NCI-H1105 (cell line): ENCODE measurements around the gene KCNMB2.
"Not testable (repeated sequence)": the region's sequence is repeated elsewhere in the genome, so short reads cannot be mapped to it uniquely, and the experiment has no call there.

Experiments
- DNase-seq: peaks from one replicate; lab custom pipeline; 2025; lab: John Stamatoyannopoulos, UW

The KCNMB2 gene

DNA sequence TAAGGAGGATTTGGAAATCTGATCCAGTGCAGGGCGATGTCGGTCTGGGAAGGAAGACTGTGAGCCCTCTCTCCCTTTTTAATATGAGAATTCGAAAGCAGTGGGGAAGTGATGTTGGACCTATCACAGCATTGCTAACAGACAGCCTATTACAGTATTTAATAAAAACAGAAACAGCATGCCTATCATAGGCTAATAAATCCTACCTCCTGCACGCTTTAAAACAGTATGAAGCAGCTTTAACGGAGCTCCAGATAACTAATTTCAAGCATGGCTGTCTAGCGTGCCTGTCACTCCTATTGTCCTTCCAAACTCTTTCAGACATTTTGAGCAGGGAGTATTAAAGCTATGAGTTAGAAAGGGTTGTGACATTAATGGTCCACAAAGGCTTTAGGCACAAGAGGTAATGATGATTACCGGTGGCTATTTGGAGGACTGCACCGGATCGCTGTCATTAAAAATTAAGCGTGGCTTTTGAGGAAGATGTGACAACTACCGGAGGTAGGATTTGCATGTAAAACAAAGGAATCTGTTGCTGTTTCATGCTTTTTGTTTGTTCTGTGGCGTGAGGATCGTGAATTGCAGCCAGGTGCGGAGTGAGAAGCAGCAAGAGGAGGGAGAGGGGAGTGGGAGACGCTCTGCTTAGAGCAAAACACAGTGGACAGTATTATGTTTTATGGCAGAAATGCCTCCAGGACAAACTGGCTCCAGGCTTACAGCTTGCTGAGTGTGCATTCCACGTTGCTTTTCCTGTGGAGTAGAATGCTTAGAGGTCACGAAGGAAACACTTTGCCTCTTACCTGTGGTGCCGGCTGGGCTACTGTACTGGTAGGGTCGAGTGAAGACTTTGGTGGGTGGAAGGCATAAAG lies at the start of gene KCNMB2:
Gene KCNMB2, plus strand, starts transcription at position 226 of the 869 bp plus-strand sequence.
- peak; percentile 54 for DNase-seq

DNA sequence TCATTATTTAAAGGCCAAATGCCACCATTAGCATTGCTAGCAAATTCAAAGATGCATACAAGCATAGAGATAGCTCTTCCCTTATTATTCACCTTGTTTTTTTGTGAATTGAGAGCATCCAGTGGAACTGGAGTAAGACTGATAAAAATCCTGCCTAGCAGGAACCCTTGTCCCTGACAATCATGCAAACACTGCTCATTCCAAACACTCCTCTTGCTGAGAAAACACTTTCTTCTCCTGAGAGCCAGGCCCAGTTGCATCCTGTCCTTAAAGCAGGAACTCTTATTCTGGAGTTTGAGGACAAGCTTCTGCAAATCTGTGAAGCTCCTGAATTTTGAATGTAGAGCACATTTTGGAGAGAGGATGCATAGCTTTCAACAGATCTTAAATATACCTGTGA lies 49.3 kb upstream of the KCNMB2 start:
- DNase-seq = no peak

DNA sequence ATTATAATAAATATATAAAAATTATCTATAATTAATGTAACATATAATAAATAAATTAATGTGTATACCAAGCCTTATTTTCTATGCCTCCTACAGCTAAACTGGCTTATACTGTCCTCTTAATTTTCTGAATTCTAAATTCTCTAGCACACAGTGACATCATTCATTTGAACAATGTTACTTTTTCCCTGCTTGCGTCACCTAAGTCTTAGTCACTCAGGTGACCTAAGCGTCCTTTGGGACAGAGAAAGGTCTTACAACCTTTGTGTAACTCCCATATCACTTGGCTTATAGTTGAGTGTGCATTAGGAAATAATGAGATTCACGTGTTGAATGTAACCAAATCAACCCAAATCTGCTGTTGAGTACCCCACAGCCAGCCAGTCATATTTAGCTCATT lies 48.5 kb upstream of the KCNMB2 start:
- no peak for DNase-seq

DNA sequence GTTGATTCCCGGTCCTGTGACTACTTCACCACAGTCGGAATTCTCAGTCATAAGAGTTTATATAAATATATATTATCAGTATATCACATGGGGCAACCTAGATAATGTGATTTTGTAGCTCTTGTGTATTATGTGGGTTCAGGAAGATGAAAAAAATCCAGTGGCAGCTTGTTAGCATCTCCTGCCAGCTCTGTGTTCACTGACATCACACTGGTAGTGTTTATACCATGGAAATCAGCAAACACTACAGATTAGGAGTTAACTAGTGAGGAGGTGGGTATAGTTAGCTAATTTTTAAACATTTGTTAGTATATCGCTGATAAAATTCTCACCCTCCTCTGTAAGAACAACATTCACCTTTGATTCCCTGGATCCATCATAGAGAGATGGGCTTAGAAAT lies 44.5 kb upstream of the KCNMB2 start:
- DNase-seq = no peak

DNA sequence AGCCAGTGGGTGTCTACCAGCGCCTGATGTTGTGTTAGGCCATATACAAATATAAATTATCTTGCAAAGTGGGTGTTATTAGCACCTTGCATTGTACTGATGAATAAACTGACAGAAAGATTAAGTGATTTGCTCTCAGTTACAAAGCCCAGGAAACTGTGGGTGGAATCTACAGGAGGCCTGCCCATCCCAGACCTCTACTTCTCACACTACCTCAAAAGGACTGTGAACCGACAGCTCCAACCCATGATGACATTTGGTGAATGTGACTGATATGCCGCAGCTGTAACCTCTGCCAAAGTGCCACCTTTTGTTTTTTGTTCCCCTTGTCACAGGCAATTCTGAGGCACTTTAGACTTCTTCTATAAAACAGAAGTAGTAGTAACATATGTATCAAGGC lies 43.7 kb upstream of the KCNMB2 start:
- no peak for DNase-seq

DNA sequence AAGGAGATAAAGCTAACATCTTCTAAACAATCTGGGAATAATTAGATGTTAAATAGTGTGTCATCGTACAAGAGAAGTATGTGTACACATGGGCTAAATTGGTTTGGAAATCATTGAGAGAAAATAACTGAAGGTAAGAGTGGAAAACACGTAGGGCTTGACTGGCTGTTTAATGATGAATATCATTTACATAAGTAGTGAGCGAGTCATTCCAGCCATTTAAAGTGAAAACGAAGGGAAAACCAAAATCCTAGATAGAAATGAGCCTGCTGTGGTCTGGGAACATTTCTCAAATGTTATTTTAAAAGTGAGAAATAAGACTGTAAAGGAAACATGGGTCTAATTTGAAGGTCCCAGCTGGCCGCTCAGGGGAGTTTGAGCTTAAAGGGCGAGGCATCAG lies 41.9 kb upstream of the KCNMB2 start:
- DNase-seq = no peak

DNA sequence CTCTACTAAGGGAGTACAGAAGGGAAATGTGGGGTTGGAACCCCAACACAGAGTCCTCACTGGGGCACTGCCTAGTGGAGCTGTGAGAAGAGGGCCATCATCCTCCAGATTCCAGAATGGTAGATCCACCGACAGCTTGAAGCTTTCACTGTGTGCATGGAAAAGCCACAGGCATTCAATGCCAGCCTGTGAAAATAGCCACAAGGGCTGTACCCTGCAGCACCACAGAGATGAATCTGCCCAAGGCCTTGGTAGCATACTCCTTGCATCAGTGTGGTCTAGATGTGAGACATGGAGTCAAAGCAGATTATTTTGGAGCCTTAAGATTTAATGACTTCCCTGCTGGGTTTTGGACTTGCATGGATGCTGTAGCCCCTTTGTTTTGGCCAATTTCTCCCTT lies 39.3 kb upstream of the KCNMB2 start:
- DNase-seq = no peak

DNA sequence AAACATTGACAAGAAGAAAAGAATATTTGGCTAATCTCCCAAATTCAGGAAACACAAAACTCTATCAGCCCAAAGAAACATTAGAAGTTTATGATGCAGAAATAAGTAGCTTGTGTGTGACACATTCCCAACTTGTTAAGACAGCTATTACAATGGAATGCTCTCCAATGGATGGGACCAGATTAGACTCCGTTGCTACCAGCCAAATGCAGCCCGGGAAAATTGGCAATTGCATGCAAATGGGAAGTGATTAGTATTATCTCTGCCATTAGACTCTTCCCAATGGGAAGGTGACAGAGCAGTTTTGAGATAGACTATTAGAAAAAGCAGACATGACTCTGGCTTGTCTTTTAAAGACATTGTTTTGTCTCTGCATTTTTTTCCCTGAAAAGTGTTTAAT lies 37.4 kb upstream of the KCNMB2 start:
- DNase-seq = no peak

DNA sequence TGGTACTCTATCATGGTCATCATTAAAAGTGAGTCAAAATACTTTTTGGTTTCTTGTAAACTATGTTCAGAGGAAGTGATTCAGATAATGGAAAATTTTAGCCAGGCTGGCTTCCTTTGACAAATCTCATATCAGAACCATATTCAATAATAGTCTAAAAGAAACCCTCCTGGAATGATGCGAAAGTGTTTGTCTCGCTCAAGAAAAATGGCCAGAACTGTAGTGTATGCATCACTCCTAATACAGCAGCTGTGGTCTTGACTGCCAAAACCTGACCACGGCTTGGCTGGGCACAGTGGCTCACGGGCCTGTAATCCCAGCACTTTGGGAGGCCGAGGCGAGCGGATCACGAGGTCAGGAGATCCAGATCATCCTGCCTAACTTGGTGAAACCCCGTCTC lies 35.6 kb upstream of the KCNMB2 start:
- no peak for DNase-seq

DNA sequence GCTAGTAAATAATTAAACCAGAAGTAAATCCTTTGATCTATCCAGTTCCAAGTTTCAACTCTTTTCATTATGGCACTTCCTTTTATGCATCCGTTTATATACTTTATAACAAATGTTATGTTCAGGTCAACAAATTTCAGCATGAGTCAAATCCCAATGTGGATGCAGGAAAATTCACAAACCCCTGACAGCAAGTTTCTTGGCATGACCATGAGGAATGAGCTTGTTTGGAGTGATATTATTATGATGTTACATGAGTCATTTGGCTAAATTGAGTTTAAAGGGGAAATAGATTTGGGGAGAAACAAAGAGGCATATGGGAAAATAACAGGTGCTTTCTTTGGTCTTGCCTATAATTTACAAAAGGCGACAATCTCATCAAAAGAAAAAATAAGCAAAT lies 32.1 kb upstream of the KCNMB2 start:
- DNase-seq = no peak

DNA sequence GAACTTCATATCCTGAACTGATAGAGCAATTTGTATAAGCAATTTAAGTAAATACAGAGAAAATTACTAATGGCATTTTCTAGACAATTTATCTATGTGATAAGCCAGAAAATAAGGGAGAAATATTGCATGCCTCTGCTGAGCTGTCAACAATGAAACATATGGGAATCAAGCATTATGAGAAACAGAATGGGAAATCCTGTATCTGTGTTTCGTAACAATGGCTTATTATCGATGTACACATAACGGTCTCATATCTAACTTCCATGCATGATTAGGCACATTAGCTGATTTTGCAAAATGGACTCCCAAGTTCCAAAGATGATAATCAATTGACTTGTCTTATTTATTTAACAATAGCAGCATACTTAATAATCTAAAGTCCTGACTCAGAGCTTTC lies 30.4 kb upstream of the KCNMB2 start:
- DNase-seq = no peak

DNA sequence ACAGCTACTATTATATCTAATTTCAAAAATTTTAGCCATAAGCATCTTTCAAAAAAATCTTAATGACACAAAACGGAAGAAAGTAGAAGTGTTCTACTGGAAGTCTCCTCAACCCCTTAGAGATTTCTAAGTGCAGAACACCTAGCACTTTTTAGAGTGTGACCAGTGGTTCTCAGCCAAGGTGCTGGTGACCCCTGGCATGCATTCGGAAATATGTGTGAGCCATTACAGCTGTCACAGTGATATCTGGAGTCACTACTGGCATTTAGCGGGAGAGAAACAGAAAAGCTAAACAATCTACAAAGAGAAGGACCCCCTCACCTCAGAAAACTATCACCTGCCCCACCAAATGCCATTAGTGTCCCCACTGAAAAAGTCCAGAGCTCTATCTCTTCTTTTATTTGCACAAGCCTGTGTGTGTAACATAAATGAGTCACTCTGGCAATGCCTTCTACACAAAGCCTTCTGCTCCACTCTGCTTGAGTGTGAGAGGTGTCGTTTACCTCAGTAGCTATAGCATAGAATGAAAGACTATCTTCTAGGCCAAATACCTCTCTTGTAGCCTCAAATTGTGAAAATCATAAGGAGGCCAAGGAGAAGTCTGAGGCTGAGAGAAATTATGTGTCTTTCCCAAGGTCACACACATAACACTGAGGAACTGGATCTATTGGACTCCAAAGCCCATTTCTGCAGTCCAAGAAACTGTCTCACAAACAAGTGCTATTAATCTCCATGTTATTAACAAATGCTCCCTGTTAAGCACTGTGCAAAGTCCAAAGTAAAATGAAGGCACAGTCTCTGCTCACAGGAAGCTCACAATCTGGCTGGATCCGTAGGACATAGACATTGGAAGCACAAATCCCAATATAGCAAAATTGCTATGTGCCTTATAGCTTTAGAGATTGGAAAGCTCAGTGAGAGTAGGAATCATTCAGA lies 28.5 kb upstream of the KCNMB2 start:
- no peak for DNase-seq

DNA sequence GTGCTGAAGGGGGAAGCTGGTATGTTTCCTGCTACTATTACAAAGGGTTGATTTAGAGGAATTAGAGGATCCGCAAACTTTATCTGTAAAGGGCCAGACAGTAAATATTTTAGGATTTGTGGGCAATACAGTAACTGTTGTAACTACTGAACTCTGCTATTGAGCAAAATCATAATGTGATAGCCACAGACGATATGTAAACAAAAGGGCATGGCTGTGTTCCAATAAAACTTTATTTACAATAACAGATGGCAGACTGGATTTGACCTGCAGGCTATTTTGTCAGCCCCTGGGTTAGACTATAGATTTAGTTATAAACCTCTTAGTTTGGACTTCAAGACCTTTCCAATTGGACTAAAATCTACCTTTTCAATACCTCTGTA lies 27.8 kb upstream of the KCNMB2 start:
- DNase-seq = no peak

DNA sequence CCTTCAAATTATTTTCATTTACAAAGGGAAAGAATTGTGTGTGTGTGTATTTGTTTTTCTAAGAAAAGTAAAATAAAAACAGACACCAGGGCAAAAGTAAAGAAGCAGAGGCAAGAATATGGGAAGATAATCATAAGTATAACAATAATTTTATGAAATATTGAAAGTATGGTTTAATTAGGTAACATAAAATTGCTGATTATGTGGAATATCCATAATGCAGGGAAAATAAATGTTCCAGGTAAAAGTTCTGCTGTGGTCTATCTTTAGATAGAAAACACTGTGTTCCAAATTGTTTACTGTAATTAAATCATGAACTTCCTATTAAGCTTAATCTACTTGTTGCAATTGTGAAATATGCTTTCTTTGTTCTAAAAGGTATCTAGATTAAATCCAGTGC lies 25.7 kb upstream of the KCNMB2 start:
- no peak for DNase-seq

DNA sequence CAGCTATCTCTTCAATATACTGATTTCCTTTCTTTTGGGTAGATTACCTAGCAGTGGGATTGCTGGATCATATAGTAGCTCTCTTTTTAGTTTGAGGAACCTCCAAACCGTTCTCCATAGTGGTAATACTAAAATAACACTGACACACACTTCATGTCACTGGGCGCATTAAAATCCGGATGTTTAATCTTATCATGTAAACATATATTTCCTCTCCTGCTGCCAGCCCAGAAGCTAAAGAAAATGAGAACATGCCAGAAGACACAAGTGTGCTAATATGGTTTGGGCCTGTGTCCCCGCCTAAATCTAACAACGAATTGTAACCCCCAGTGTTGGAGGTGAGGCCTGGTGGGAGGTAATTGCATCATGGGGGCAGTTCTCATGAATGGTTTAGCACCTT lies 23.6 kb upstream of the KCNMB2 start:
- no peak for DNase-seq

DNA sequence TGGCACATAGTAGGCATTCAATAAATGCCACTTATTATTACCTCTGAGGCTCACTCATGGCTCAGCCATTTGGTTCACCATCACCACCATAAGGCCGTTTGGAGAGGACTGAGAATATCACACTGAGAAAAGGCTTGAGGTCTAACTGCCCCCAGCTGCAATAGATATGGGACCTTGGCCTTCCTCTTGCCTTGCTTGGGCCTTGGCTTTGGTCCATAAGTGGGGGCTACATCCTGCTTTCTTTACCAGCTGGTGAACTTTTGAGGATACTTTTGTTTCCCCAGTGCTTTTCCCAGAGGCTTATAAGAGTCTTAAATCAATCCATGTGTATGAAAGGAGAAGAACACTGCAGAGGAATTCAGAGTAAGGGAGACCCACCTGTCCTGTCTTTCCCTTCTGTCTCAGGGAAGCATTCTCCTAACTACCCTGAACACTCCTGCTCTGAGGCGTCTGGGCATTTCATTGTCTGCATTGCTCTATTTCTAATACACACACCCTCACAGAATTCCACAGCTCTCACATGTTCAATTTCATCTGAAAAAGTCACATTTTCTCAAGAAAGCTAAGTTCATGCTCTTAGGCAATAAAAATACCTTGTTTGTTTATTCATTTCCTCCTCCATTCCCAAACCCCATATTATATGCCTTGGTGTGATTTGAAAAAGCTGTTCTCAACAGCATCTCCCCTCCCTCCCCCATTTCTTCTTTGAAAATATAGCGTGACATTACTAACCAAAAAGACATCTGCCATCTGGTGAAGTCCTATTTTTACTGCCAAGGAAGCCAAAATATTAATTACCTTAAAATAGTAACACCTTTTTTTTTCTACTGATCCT lies 22.5 kb upstream of the KCNMB2 start:
- no peak for DNase-seq

DNA sequence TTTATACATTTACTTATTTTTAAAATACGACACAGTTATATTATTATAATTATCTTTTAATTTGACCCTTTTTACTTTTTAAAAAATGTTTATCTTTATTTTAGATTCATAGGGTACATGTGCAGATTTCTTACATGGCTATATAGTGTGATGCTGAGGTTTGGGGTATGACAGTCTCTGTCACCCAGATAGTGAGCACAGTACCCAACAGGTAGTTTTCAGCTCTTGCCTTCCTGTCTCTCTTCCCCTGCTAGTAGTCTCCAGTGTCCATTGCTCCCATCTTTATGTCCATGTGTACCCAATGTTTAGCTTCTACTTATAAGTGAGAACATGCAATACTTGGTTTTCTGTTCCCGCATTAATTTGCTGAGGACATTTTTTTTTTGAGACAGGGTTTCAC lies 21.8 kb upstream of the KCNMB2 start:
- DNase-seq = no peak

DNA sequence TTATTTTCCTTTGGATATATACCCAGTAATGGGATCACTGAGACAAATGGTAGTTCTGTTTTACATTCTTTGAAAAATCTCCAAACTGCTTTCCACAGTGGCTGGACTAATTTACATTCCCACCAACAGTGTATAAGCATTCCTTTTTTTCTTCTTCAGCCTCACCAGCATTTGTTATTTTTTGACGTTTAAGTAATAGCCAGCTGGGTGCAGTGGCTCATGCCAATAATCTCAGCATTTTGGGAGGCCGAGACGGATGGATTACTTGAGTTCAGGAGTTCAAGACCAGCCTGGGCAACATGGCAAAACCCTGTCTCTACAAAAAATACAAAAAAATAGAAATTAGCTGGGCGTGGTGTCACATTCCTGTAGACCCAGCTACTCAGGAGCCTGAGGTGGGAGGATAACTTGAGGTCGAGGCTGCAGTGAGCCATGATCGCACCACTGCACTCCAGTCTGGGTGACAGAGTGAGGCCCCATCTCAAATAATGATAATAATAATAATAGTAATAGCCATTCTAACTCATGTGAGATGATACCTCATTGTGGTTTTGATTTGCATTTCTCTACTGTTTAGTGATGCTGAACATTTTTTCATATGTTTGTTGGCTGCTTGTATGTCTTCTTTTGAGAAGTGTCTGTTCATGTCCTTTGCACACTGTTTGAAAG lies 21.0 kb upstream of the KCNMB2 start:
- not testable (repeated sequence) for DNase-seq

DNA sequence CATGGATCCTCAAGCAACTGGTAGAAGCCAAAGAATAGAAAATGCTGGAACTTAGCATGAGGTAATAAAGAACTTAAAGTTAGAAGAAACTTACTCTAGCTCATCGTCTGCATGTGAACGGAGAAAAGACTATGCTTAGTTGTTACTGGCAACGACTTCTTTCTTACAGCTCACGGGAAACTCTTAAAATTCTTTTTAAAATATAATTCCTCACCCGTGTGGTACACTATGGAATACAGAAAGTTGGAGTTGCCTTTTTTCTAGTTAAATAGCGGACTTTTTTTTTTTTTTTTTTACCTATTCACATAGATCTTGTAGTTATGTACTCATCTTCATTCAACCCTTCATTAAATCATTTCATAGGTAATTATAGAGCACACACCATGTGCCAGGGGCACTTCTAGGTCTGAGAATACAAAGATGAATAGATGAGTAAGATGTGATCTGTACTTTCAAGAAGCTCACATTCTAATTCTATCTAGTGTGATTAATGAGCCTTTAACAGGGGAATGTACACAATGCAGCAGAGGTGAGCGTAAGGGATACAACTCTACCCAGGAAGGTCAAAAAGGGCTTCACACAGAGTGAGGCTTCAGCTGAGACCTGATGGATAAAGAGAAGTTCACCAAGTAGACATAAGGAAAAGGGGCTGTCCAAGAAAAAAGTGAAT lies 18.4 kb upstream of the KCNMB2 start:
- DNase-seq = no peak

DNA sequence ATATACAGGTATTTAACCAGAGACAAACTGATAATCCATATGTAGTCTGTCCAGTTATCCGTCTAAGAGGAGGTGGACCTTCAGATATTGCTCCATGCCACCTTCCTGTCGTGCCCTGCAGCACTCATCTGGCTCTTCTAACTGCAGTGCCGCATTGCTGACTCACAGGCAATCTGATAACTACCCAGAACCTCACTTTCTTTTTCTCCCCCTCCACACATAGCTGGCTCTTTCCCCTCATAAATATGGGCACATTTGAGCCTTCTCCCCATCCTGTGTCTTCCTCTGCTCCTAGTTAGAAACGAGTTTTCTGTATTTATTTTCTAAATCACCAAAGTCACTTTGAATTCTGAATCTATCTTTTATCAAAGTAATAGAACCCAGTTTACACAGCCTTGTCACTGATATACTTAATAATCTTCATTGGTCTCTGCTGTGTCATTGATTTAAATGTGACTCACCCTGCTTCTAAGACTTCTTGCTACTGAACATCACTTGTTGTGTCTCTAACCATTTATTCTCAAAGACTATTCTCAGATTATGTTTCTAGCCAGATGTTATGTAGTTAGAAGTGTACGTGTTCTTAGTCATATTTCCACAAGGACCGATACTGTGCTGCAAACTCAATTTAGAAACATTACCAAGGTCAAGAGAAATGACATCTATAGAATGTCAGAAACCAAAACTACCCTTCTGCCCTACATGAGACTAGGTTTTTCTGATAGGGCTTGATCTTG lies 17.4 kb upstream of the KCNMB2 start:
- no peak for DNase-seq
